ENCODE results near the gene SSBP4.

The SSBP4 gene

GRCh38 chr19:18434411-18435175, 15.4 kb downstream of the SSBP4 start:
- FAIRE-seq: no peak

- FAIRE-seq: no peak
These were observed 16.1 kb downstream of the SSBP4 start for GRCh38 chr19:18435178-18435841.

DNA sequence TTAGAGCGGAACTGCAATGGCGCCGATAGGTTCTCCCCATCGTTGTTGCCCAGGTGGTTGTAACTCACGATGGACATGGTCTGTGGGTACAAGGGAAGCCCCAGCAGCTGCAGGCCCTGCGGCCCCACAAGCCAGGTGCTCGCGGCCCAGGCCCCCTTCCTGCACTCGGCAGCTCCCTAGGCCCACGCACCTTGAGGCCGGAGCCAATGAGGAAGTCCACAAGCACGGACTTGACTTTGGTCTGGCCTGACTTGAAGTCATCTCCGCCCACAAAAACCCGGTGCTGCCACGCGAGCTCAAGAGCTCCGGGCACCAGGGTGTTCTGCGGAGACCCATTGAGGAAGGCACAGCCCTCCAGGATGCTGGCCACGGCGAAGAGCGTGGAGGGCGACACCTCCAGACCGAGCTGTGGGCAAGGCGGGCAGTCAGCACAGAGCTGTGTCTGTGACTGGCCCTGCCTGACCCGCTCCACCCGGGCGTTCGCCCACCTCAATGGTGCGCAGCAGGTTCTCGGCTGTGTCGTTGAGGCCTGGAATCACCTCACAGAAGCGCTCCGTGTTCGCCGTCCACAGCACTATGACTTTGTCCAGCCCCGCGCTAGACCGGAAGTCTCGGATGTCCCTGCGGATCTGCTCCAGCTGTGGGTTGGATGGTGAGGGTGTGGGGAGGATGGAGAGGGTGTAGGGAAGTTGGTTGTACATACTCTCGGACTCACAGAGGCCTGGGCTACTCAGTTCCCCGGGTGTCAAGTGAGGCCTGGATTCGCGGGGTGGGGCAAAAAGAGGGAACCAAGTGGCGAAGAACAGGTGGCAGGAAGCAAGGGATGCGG, 16.9 kb downstream of the SSBP4 start:
- no peak for FAIRE-seq

DNA sequence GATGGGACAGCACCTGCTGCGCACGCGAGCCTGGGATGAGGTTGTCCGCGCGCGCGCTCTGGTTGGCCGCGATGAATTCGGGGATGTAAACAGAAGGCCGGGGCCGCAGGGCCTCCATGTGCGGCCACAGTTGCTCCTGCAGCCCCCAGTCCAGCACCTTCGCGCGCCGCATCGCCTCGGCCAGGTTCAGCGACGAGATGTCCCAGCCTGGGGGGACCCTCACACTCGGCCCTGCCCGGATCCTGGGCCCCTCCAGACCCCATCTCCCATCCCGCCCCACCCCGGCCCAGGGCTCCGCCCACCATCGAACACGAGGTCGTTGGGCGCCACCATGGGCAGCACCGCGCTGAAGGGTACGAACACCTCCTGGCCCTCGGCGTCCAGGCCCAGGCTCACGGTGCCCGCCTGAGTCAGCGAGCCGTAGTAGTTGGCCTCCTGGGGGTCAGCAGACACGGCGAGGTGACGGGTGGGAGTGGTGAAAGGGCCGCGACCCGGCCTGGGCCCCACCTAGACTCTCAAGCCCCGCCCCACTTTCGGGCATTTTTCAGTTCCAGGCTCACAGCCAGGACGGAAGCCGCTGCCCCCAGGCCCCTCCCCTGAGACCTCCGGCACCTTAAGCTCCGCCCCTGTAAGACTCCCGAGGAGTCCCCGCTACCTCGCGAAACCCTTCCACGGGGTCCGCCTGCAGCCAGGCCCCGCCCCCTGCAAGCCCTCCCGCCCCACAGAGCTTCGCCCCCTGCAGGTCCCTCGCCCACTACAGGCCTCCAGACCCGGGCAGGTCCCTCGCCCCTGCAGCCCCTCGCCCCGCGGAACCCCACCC, 17.7 kb downstream of the SSBP4 start:
- FAIRE-seq: no peak

GRCh38 chr19:18437491-18438330, 18.5 kb downstream of the SSBP4 start, which contains the start of gene ISYNA1:
Gene ISYNA1 (minus strand): TSS chr19:18438133. CDS start chr19:18437979, 154 bp downstream.
- FAIRE-seq: no peak

DNA sequence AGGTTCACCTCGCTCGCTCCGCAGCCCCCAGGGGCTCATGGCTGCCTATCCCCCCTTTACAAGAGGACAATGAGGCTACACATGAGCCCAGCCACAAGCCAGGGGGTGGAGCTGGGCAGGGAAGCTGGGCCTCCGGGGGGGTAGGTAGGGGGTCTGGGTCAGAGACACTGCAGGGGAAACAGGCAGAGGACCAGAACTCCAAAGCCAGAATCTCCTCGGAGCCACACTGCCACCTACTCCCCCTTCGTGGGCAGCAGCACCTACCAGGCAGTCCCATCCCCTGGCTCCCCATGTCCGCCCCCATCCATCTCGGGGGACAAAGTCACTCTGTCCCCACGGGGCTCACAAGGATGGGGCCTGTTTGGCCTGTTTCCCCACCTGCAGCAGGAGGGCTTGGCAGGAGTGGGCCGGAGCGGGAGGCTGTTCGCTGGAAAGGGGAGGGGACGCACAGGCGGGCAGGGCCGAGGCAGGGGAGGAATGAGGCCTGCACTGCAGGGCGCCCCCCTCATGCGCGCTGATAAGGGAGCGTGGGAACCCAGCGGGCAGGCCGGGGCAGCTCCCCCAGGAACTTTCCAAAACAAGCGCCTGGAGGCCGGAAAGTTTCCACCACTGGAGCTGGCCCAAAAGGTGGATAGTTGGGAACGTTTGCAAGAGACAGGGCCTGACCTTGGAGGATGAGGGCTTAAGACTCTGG, 19.3 kb downstream of the SSBP4 start:
- FAIRE-seq: no peak

GRCh38 chr19:18439025-18439909, 20.1 kb downstream of the SSBP4 start:
- no peak for FAIRE-seq

GRCh38 chr19:18439910-18440237, 20.7 kb downstream of the SSBP4 start:
- FAIRE-seq: no peak

- no peak for FAIRE-seq
These were observed 21.2 kb downstream of the SSBP4 start for GRCh38 chr19:18440415-18440877.

- FAIRE-seq: no peak
These were observed 22.0 kb downstream of the SSBP4 start for GRCh38 chr19:18440936-18441803.

DNA sequence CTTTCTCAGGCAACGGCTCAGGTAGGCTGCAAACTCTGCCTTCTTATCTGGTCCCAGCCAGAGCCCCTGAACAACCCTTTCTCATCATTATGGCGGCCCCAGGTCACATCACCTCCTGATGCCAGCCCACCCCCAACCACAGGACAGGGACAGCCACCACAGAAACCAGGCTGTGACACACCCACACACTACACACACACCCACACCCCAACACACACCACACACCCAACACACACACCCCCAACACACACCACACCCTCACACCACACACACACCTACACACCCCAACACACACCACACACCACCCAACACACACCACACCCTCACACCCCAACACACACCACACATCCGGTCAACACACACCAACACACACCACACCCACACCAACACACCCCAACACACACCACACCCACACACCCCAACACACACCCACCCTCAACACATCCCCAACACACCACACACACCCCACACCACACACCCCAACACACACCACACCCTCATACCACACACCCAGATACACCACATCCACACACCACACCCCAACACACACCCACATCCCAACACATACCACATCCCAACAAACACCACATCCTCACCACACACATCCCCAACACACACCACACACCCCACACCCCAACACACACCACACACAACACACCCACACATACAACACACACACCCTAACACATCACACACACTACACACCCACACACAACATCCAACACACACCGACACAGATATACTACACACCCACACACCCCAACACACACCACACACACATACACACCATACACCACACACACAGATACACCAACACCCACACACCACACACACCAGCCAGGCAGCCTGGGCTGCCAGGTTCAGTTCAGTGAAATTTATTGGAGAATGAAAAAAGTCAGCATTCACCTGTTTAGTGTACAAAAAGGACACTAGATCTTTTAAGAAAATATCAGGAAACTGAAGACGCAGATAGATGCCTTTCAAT, 22.9 kb downstream of the SSBP4 start:
- FAIRE-seq: no peak

- FAIRE-seq: no peak
These were observed 23.7 kb downstream of the SSBP4 start for GRCh38 chr19:18442941-18443340.

DNA sequence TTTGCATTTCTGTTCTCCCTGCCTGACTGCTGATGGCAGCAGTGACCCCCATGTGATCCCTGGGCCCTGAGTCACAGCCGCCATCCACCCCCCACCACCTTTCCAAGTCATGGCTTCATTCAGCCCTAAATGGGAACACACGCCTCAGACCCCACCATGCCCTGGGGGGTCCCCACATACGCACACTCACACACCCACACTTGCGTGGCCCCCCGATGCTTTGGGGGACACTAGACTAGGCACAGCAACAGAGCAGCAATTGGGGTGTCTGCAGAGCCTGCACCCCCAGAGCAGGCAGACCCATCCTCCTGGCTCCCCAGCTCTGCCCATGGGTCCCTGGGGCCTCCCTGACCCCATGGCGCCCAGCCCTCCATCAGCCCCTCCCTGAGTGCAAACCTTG, 24.2 kb downstream of the SSBP4 start:
- FAIRE-seq: no peak

DNA sequence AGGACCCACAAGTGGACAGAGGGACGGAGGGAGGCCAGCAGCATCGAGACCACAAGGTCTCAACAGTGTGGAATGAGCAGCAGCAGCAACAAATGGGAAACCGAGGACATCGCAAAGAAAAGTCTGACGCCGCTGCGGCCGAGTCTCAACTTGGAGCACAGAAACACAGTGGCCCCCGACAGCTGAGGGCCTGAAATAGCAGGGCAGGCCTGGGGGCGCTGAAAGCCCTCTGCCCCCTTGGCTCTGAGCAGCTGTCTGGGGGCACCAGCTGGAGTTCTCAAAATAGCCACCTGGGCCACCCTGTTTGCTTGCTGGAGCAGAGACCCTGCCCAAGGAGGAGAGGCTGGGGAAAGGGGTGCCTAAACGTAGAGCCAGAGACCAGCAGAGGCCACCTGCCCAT, 24.6 kb downstream of the SSBP4 start:
- no peak for FAIRE-seq

GRCh38 chr19:18444513-18444912, 25.3 kb downstream of the SSBP4 start:
- FAIRE-seq: no peak

DNA sequence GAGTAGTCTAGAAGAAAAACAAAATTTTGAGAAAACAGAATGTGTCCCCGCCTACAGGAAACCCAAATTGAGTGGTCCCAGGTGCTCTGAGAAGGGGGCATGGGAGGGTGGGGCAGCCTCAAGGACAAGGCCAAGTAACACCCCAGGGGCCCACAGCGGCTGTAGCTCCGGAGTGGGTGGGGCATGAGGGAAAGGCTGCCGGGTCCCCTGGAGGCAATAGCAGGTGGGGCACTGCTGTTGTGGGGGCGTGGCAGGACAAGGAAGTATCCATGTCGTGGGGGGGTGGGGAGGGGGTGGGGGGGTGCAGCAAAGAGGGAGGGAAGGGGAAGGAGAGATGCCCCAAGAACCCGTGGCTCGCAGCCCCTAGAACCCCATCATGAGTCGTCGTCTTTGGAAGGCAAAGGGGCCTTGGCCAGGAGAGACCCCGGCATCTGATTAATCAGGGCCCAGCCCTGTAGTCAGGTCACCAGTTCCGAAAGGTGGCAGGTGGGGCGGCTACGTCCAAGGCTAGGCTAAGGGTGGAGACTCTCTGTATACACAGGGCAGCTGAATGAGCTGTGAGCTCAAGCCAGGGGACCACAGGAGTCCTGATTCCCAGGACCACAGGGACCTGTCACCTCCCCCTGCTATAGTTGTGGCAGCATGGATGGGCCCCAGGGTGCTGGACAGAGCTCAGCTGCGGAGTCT, 26.2 kb downstream of the SSBP4 start:
- FAIRE-seq: no peak
